HG03521 (cell line): ENCODE data around the gene UTF1.

Experiments
- ATAC-seq: cut with Tn5 transposase; IDR thresholded peaks from one replicate; pipeline ENCODE4 v1.9.1; 2021; ENCODE audit warnings: mild to moderate bottlenecking, moderate library complexity; ENCODE audit not compliant: unreplicated experiment

UTF1 gene, protein sequence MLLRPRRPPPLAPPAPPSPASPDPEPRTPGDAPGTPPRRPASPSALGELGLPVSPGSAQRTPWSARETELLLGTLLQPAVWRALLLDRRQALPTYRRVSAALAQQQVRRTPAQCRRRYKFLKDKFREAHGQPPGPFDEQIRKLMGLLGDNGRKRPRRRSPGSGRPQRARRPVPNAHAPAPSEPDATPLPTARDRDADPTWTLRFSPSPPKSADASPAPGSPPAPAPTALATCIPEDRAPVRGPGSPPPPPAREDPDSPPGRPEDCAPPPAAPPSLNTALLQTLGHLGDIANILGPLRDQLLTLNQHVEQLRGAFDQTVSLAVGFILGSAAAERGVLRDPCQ

DNA sequence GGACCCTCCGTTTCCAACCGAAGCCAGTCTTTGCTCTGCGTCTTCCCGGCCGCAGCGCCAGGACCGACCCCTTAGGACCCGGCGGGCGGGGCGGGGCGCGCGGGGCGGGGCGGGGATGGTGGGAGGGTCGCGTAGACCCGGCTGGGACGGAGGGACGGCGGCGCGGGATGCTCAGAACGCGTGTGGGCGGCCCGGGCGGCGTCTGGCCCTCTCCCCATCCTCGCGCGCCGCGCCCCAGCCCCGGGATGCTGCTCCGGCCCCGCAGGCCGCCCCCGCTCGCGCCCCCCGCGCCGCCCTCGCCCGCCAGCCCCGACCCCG is at the start of gene UTF1:
Gene UTF1 (plus strand): TSS at position 174 of the 318 bp plus-strand sequence. CDS start 72 bp downstream, at position 246.
- no peak for ATAC-seq

DNA sequence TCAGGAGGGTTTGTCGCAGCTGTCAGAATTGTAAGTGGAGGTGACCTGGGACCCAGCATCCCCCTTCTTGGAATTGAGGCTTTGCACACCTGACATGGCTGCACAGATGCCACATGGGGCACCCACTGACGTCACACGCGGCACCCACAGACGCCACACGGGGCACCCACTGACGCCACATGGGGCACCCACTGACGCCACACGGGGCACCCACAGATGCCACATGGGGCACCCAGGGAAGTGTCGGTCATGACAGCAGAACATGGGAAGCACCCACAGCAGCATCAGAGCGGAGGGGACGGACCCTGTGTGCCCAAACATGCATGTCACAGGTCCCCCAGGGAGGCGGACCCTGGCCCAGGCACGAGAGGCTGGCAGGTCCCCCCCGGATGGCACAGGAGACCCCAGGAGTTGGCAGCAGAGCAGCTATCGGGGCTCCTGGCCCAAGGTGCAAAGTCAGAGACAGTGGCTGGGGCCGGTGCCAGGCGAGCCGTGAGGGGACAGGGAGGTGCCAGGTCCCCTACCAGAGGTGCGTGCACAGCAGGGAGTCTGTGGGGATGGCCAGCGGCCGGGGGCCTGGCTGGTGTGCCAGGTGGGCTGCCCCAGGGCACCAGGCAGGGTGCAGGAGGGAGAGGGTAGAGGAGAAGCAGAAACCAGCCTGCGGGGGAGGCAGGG is 48.9 kb upstream of the UTF1 start:
- ATAC-seq = no peak

DNA sequence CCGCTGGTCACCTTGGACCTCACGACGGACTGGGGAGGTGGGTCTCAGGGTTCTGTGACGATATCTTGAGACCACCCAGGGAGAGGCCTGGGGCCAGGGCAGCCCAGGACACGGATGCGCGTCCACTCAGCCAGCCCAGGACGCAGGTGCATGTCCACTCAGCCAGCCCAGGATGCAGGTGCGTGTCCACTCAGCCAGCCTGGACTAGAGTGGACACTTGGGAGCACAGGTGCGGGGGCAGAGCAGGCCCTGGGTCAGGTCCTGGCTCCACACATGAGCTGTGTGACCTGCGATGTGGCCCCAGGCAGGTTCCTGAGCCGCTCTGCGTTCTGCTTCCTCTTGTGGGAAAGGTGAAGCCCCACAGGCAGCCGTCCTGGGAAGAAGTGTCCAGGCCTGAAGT is 47.8 kb upstream of the UTF1 start:
- ATAC-seq = no peak

DNA sequence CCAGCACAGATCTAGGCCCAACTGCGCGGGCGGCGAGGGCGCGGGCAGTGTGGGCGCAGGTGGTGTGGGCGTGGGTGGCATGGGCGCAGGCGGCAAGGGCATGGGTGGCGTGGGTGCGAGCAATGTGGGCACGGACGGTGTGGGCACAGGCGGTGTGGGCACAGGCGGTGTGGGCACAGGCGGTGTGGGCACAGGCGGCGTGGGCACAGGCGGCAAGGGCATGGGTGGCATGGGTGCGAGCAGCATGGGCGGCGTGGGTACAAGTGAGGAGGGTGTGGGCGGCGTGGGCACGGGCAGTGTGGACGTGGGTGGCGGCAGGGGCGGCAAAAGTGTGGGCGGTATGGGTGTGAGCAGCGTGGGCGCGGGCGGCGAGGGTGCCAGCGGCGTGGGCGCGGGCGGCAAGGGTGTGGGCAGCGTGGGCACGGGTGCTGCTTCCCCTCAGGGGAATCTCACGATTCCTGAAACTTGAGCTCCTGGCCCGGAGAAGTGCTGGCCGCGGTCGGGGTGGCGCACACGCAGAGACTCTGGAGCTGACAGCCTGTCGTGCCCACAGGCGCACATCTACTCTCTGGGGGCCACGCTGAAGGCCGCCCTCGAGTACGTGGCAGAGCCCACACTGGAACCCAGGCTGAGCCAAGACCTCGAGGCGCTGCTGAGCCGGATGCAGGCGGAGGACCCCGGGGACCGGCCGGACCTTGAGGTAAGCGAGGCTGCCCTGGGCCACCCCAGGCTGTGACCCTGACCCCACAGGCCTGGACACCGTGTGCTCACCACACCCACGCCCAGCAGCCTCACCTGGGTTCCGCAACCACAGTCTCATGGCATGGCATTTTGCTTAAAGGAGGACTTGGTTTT is 47.0 kb upstream of the UTF1 start:
- no peak for ATAC-seq

DNA sequence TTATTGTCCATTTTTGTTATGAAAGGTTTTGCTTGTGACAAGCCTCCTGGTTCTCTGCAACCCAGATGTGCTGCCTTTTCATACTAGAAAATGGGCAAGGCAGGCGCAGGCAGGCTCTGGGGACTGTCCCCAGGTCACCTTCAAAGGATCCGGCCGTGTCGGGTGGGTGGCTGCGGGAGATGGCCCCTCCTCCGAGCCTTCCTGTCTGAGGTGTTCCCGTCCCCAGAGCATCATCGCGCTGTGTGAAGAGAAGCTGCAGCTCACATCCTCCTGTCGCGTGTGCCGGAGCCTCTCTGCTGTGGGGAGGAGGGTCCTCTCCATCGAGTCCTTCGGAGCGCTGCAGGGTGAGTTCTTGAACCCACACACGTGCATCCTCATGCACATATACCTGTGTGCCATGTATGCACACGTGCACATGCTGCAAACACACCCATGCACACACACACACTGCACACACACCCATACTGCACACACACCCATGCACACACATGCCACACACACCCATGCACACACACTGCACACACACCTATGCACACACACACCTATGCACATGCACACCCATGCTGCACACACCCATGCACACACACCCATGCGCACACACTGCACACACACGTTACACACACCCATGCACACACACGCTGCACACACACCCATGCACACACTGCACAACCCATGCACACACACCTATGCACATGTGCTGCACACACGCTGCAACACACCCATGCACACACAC is 46.2 kb upstream of the UTF1 start:
- ATAC-seq = no peak

DNA sequence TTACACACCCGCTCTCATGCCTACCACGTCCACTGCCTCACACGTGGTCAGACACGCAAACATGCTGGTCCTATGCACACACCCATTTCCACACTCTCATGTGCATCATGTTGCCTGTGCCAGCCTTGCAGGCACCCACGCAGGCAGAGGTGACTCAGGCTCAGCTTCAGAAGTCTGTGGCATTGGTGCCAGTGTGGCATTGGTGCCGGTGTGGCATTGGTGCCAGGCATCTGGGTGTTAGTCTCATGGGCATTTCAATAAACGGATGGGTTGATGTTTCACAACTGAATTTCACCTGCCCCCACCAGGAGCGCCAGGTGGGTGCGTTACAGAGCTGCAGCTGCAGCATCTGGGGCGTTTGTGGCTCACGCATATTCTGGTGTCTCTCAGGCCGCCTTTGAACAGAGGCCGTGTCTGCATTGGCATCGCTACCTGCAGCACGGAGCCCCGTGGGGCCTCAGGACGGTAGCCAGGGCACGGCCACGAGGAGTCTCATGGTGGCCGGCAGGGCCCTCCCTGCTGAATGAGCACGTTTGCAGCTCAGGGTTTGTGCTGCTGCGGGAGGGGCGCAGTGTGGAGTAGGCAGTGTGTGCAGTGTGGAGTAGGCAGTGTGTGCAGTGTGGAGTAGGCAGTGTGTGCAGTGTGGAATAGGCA is 45.3 kb upstream of the UTF1 start:
- ATAC-seq = no peak

DNA sequence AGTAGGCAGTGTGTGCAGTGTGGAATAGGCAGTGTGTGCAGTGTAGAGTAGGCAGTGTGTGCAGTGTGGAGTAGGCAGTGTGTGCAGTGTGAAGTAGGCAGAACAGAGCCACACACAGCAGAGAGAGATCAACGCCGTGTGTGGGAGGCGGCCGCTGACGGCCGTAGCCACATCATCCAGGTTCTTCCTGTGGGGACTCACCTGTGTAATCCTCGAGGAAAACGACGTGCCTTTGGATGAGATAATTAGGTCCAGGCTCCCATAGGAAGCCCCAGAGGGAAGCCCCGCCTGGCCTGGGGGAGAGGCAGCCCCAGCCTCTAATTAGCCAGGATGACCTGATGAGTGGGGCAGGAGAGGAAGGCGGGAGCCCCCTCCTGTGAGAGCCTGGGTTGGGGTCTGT is 44.6 kb upstream of the UTF1 start:
- no peak for ATAC-seq

DNA sequence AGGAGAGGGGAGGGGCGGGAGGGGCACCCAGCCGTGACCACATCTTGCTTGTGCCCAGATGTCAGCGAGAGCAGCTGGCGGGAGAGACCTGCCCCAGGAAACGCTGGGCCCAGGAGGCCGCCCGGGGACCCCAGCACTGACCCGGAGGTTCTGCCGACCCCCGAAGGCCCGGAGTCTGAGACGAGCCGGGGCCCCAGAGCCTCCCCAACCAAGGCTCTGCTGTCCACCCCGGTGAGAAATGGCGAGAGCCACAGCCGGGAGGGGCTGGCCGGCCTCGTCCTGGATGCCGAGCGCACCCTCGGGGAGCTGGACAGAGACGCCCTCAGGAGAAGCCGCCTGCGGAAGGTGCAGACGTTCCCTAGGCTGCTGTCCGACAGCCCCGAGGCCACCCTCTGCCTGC is 44.1 kb upstream of the UTF1 start:
- no peak for ATAC-seq

DNA sequence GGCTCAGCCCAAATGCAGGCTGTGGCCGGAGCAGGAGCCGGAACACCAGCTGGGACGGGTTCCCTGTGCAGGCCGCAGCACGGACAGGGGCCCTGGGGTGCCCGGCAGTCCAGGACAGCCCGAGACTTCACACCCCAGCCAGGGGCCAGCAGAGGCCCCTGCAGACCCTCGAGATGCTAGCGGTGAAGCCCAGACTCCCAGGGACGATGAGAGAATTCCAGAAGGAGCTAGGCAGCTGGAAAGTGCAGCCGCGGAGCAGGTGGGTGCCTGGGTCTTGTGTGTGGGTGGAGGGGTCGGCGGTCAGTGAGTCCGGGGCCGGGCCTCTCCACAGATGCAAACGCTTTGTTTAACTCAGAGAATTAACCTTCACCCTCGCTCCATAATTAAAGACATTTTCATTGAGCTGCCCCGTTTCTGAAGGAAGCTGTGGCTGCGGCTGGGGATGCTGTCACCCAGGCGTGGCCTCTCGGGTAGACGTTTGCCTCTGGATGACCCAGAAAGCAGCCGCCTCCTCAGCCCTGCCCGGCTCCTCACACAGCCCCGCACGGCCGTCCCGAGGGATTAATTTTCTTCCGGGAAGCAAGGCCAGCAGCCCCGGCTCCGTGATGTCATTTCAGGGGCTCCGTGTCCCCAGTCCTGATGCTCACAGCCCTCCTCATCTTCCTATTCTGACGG is 43.5 kb upstream of the UTF1 start:
- no peak for ATAC-seq

DNA sequence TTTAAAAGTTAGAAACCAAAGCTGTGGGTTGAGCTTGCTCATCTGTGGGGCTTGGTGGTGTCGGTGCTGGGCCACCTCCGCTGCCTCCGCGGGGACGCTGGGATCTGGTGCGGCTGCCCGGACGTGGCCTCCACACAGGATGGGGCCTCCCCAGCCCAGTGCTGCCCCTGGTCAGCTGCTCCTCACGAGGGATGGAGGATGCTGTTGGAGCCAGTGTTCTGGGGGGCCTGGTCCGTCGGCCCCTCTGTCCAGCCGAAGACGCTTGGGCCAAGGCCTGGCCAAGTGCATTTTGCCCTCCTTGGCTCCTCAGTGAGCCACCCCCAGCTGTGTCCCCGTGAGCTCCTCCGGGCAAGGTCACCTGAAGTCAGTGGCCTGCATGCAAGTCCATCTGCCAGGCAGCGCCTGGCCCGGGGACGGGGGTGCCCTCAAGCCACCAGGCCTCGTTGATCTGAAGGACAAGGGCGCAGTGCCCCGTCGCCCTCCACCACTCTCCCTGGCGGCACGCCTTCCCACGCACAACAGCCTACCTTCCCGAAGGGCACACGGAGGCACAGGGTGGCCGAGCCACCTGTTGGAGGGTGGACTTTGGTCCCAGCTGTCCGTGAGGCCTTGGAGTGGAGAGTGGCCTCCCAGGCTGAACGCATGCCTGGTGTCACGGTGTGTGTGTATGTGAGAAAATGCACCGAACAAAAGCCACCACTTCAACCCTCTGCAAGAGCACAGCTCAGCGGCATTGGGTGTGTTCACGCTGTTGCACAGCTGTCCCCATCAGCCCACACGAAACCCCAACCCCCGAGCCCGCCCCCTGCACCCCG is 42.7 kb upstream of the UTF1 start:
- no peak for ATAC-seq

DNA sequence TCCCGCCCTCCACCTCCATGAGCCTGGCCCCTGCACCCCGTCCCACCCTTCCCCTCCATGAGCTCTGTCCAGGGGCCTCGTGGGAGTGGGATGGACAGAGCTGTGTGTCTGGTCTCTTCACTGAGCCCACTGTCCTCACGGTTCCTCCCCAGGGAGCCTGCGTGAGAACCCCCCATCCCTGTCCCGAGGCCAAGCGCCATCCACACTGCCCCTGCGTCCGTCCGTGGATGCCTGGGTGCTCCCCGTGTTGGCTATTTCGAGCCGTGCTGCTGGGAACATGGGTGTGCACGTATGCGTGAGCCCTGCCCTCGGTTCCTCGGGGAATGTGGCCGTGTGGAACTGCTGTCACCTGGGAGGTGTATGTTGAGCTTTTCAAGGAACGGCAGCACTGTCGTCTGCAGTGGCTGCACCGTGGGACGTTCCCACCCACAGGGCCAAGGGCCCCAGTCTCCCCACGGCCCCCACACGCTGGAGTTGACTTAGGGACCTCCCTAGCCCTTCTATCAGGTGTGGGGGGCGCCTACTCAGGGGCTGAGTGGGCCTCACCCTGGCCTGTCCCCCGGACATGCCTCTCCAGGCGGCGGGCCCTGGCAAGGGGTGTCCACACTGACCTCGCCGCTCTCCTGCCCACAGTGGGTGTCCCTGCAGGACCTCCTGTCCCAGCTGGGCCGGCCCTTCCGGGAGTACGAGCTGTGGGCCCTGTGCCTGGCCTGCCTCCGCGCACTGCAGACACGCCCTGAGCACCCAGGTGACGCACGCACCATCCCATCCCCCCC is 41.9 kb upstream of the UTF1 start:
- ATAC-seq = no peak

DNA sequence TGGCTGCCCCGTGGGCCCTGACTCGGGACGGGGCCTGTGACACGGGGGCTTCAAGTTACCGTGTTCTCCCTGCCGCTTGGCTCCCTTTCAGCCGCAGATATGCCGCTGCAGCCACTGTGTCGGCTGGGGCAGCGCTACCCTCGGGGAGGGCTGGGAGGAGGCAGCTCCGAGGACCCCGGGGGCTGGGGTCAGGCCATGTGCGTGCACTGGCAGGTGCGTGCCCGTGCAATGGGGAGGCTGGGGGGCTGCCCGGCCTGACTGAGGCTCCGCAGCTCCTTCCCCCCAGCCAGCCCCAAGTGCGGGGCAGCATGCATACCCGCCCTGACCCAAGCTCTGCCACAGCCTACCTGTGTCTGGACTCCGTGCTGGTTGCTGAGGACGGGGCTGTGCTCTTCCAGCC is 40.8 kb upstream of the UTF1 start:
- ATAC-seq = no peak

DNA sequence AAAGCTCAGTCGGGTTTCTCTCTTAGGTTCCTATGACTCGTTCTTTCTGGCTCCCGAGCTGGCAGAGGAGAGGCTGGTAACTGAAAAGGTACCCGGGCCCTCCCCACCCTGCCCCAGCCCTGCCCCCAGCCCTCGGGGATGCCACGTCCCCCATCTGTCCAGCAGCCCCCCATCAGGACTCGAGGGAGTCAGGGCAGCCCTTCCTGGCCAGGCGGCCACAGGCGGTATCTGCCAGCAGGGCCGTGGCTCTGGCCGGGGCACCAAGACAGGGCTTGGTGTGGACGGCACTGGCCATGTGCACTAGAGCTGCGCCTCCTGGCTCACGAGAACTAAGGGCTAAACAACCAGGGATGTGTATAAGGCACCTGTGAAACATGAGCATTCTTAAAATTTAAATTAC is 40.3 kb upstream of the UTF1 start:
- no peak for ATAC-seq

DNA sequence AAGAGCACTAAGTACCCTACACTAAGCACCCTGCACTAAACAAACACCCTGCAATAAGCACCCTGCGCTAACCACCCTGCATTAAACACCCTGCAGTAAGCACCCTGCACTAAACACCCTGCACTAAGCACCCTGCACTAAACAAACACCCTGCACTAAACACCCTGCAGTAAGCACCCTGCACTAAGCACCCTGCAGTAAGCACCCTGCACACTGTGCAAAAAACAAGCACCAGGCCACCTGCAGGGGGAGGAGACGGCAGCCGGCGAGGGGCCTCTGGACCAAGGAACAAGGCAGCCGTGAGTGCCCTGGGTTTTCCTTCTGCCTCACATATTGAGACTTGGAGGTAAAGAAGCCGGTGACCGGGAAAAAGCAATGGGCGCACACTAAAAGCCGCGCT is 39.8 kb upstream of the UTF1 start:
- ATAC-seq = no peak

DNA sequence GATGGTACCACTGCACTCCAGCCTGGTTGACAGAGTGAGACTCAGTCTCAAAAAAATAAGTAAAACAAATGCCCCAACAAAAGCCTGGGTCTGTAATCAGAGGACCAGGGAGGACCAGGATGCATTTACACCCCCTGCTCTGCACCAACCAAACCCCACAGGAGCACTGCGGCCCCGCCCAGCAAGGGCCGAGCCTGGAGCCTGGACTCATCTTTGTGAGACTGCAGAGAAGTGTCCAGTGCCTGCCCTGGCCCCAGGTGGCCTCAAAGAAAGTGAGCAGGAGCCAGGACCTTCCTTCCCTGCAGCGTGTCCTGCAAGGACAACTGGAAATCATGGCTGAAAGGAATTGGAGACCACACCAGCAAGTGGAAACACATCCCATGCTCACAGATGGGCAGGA is 38.4 kb upstream of the UTF1 start:
- ATAC-seq = no peak

DNA sequence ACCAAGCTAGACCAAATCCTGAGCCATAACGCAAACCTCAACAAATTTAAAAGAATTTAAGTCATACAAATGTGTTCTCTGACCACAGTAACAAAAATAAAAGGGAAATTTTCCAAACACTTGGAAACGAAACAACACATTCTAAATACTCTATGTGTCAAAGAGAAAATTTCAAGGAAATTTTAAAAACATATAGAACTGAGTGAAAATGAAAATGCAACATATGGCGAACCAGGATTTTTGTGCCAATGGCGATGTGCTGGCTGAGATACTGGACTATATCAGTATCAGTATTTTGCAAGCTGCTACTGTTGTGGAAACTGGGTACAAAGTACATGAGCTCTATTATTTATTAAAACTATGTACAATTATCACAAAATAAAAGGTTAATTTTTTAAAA is 35.9 kb upstream of the UTF1 start:
- ATAC-seq = no peak

DNA sequence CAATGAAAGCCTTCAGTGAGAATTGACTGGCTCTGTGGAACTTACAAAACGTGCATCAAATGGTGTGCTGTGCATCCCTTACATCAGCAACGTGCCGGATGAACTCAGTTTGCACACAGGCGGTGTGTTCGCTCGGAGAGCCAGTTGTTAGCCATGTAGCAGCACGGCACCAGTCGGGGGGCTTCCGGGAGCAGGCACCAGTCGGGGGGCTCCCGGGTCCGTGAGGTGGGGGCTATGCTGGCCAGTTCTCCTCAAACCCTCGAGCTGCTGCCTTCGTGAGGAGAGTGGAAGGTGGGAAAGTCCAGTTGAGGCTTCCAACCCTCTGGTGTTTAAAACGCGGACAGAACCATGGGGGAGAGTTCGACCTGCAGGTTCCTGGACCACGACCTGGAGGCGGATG is 34.9 kb upstream of the UTF1 start:
- no peak for ATAC-seq

DNA sequence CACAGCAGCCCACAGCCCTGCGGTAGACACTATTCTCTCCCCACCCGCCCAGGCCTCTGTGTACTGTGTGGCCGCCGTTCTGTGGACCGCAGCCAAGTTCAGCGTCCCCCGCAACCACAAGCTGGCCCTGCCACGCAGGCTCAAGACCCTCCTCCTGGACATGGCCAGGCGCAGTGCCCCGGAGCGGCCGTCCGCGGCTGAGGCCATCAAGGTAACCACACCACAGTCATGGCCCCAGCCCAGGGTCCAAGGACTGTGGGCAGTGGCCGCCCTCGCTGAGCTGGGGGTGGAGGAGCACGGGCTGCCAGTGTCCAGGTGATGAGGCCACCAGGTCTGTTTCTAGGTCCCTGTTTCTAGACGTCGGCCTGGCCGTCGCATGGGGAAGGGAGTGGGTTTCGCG is 34.4 kb upstream of the UTF1 start:
- ATAC-seq = no peak
